GM18519 (cell line): ENCODE data around the gene TSEN15.
"Not testable (repeated sequence)": the region's sequence is repeated elsewhere in the genome, so short reads cannot be mapped to it uniquely, and the experiment has no call there.

ENCODE experiments used
- ATAC-seq: cut with Tn5 transposase; IDR thresholded peaks from one replicate; pipeline ENCODE4 v1.9.1; 2021; ENCODE audit warnings: mild to moderate bottlenecking, moderate library complexity; ENCODE audit not compliant: unreplicated experiment, low FRiP score

The TSEN15 gene

DNA sequence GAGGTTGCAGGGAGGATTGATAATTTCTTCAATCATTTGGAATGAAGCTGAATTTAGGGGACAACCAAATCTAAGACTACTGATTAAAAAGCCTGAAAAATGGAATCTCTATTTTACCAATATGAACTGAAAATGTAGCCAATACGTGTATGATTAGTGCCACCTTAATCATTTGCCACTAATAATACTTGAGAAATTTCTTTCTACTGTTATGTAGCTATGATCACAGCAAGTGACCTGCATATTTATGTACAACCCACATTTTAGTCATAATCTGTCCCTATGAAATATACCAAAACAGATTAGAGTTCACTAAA, 20.5 kb upstream of the TSEN15 start:
- no peak for ATAC-seq

DNA sequence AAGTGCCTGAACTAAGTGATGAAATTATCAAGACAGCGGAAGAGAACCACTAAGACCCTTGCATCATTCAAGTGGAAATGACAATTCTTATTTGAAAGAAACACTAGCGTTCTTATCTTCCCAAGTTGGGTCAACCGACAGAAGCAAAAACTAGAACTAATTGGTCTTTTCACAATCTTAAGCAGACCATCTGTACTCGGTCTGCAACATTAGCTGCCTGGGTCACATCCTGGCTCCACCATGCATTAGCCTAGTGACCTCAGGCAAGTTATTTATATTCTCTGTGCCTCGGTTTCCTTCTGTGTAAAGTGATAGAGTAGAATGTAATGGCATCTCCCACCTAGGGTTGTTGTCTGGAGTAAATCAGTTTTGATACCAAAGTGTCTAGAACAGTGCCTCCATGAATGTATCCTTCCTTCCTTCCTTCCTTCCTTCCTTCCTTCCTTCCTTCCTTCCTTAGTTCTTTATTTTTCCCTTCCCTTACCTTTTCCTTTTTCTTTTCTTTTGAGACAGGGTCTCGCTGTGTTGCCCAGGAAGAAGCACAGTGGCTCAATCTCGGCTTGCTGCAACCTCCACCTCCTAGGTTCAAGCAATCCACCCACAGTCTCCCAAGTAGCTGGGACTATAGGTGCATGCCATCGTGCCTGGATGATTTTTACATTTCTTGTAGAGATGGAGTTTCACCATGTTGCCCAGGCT, 20.0 kb upstream of the TSEN15 start:
- ATAC-seq: no peak

DNA sequence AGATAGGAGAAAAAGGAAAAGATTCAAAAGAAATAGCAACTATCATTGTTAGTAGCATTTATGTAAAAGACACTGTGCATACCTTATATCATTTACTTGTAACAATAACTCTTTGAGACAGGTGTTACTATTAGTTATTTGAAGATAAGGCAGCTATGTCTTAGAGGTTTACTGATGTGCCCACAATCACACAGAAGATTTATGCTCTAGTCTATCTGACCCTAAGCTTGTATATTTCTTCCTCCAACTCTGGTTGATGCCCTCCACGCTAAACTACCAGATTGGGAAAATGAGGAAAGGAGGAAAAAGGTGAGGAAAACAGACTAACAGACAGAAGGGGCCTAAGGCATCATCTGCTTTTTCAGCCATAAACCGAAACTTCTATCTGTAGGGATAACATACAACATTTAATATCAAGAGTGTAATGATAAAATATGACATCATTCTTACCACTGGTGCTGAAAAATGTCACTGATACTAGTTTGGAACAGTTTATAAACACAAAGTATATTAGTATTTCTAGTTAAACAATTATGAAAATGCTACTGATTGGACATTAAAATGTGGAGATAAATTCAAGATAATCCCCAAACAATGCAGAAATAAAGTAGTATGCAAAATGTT, 19.1 kb upstream of the TSEN15 start:
- ATAC-seq: no peak

DNA sequence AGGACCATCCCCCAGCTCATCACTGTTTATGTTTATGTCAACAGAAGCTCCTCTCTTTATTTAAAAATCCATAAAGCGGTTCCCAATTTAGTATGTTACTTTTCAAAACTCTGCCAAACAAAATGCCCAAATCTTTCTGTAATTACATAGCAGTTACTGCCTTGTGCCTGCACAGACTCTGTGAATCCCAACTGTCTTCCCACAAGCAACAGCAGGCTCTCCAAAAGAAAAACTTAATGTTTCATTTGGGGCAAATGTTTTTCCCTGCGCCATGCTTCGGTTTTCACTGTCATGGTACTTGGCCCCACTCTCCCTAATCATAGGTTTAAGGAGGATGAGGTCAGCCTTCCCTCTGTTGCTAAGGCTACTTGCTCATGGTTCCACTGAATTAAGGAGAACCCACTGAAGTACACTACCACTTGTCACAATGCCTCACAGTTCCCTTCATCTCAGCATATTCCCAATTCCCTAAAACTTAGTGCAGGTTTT, 18.6 kb upstream of the TSEN15 start:
- ATAC-seq: no peak

DNA sequence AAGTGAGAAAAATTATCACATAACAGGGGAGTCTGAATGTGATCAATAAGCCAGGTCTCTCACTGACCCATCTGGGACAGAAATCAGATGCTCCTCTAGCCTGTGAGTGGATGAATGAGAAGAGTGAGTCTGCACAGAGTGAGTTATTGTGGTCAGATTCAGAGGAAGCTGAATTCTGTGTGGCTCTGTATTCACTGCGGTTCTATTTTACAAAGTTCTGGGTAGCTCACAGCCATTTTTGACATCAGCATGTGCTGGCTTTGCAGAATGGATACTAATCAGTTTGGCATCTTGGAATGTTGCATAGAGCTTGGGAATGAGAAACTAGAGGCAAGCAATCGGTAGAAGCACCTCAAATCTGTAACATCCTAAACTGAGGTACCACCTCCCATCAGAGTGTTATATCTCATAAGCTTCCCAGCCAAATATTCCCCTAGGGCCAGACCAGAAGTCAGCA, 17.8 kb upstream of the TSEN15 start:
- ATAC-seq: no peak

DNA sequence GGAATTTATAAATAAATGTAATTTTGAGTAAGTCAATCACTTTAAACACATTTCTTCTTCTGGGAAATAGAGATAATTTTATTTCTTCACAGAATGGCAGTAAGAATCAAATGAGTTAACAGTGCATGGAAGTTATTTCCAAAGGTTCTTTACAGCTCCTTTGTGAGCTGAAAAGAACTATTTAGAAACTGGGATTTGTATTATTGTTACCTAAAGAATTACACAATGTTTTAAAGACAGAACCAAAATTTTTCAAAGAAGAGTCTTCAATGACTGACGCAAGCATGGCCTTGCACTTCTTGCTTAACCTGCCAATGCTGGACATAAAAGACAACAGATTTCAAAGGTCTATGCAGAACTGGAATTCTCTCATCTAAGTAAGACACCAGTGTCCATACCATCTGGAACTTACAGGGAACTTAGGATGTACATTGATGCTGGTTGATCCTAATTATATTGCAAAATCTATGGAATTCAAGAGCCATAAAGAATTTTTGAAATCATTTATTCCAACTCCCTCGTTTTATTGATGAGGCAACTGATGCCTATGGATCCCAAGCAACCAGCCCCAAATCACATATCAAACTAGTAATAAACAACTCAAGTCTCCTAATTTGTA, 16.7 kb upstream of the TSEN15 start:
- ATAC-seq: no peak

DNA sequence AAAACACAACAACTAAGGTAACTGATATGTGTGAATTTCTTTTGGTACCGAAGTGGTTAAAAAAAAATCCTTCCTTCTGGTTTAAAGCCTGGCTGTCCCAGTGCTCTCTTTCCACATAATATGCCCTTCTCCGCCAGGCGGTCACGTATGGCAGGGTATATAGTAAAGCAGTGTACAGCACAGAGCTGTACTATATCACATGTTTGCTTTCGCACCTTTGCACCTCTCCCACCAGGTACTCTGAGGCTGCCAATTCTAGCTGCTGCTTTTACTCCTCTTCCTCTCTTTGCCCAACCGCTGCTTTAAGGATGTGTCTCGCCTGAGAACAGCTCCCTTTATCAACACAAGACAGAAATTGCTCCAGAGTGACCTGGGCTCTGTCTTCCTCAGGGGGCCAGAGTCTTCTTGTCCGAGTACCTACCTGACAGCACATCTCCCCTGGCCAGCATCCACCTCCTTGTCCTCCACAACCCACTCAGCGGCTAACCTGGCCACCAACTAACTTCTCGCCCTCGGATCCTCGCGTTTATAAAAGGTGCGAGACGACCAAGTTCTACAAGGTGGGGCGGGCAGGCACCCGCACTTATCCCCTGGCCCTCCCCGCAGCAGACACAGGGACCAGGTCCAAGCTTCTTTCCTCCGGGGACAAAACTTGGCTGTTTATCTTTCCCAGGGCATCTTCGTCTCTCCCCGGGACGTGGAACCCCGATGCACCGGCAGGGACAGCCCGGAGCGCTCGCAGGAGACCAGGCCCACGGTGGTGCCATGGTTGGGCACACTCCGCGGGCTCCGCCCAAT, 15.6 kb upstream of the TSEN15 start:
- ATAC-seq: no peak

DNA sequence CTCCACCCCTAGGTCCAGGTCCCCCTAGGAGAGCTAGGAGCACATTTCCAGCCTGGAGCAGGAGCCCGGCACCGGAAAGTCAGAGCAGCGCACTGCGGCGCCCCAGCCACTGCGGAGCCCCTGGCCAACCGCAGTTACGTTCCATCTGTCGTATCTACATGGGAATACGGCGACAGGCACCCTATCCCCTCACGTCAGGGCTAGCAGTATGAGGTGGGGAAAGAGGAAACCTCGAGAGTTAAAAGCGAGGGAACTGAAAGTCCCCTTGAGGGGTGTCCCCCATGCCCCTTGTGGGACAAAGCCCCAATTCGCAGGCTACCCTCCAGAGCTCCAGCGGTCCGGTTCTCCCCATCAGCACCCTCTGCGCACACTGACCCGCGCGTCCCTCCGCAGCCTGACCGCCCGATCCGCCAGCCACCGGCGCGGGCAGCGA, 15.0 kb upstream of the TSEN15 start:
- no peak for ATAC-seq

DNA sequence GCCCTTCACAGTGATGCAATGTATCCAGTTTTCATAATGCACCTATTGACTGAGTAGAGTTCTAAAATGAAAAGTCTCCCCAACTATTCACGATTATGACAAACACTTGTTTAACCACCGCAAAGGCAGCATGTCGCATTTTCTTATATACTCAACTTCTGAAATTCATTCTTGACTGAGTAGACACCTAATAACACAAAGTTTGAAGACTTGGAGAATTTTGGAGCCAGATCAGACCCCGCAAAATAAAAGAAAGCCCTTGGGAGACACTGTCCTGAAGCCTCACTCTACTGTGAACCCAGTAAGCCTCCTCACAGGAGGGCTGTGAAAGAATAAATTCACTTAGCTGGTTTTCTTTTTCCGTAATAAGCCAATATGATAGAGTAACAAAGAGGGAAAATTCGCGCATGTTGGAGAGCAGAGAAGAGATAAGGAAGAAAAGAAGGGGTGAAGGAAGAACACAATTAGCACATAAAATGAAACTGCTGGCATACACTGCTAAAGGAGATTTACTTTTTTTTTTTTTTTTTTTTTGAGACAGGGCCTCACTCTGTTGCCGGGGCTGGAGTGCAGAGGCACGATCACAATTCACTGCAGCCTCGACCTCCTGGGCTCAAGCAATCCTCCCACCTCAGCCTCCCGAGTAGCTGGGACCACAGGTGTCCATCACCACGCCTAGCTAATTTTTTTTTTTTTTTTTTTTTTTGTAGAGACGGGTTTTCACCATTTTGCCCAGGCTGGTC, 13.5 kb upstream of the TSEN15 start:
- no peak for ATAC-seq

DNA sequence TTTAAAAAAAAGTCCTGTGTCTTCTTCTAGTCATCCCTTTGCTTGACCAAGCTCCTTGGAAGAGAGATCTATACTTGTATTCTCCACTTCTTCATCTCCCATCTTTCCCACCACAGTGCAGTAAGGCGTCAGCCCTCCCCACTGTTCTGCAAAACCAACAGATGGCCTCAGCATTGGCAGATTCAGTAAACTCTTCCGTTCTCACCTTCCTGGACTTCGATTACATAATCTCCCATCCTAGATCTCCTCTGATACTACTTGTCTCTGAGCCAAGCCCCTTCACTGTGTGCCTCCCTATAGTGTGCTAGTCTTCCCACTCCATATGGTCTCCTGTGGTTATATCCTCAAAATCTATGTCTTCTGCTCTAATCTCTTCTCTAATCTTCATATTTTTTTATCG, 12.4 kb upstream of the TSEN15 start:
- ATAC-seq: no peak

DNA sequence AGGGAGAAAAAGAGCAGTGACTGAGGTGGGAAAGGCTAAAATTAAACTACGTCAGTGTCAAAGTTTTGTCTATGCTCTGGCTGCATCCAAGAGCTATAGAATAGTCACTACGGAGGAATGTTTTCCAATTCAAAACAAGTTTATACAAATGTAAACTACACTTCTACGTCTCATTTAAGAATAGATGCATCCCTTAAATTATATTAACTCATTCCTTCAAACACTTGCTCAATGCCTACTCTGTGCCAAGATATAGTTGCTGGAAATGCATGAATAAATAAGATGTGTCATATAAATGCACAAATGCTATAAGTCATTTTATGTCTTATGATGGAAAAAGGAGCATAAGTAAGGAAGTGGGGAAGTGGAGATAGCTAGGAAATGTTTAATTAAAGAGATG, 9.8 kb upstream of the TSEN15 start:
- no peak for ATAC-seq

DNA sequence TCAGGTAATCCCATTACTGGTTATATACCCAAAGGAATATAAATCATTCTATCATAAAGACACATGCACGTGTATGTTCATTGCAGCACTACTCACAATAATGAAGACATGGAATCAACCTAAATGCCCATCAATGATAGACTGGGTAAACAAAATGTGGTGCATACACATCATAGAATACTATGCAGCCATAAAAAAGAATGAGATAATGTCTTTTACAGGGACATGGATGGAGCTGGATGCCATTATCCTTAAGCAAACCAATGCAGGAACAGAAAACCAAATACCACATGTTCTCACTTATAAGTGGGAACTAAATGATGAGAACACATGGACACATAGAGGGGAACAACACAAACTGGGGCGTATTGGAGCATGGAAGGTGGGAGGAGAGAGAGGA, 8.2 kb upstream of the TSEN15 start:
- not testable (repeated sequence) for ATAC-seq

DNA sequence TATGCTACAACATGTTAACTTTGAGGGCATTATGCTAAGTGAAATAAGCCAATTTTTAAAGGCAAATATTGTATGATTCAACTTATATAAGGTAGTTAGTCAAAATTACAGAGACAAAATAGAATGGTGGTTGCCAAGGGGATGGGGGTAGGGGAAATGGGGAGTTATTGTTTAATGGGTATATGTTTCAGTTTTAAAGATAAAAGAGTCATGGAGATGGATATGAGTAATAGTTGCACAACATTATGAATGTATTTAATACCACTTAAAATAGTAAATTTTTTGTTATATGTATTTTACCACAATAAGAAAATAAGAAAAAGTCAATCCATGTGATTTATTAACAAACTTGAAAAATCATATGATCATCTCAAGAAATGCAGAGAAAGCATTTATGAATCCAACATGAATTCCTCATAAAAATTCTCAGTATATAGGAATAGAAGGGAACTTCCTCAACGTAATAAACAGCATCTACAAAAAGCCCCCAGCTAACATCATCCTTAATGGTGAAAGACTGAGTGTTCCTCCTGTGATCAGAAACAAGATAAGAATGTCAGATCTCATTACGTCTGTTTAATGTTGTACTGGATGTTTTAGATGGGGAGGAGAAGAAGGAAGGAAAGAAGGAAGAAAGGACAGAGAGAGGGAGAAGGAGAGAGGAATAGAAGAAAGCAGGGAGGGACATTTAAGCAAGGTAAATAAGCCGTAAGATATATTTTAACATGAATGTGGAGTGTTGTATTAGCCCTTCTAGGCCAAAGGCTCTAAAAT, 6.7 kb upstream of the TSEN15 start:
- ATAC-seq: no peak

DNA sequence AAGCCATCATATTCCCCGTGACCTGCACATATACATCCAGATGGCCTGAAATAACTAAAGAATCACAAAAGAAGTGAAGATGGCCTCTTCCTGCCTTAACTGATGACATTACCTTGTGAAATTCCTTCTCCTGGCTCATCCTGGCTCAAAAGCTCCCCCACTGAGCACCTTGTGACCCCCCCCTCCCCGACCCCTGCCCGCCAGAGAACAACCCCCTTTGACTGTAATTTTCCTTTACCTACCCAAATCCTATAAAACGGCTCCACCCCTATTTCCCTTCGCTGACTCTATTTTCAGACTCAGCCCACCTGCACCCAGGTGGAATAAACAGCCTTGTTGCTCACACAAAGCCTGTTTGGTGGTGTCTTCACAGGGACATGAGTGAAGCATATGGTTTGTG, 4.0 kb upstream of the TSEN15 start:
- not testable (repeated sequence) for ATAC-seq

DNA sequence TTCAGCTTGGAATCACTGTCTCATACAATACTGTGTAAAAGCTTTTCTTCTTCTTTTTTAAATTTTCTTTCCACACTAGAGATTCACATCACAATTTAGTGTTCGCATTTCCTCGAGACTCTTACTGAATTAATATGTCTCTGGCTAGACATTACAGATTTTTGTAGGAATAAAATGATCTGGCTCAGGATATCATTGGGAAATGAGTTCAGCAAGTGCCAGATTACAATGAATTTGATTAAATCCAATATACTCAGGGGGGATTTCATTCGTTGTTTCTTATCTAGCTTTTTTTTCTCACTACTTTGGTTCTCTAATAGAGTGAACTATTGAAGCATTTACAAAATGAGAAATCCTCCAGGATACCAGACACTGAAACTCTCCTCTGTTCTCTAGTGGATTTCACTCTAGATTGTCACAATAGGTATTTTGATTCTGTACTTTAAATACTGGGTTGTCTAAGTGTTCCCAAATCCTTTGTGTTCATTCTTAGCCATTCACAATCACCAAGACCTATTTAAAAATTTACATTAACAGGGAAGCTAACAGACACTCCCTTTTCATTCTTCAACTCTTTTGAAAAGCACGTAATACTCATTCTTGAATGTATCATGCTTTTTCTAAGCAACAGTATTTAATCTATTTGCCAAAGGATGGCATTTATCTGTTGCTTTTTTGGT, 2.8 kb upstream of the TSEN15 start:
- ATAC-seq: no peak

DNA sequence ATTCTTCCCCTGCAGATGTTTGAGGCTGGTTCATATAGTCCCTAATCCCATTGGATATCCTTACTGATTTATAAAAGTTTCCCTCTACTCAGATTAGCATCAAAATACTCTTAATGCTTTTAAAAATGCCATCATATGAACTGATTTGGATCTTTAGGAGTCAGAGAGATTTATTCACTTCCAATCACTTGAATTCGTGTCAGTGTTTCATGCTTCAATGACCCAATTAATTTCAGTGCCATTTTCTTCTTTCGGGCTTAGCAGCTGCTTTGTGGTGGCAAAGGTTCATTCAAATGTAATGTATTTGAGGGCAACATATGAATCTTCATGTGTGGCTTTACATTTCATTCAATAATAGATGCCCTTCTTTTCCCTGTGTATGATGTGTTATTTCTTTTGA, 2.2 kb upstream of the TSEN15 start:
- no peak for ATAC-seq

DNA sequence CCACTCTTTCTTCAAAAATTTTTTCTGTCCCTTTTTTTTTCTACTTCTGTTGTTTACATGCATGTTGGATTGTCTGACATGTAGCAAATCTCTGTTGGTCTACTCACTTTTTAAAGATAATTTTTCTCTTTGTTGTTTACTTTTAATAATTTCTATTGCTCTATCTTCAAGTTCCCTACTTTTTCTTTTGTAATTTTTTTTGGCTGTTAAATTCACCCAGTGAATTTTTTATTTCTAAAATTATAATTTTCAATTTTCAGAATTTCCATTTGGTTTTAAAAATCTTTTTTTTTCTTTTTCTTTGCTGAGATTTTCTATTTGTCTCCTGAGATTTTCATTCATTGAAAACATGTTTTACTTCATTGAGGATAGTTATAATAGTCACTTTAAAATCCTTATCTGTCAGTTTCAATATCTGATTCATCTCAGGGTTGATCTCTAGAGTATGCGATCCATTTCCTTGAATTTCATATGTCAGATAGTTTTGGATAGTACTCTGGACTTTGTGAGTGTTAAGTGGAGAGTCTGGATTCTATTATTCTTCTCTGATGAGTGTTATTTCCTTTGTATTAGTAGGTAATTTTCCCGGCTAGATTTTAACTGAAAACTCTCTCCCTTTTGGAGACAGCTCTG, 1.6 kb upstream of the TSEN15 start:
- ATAC-seq: no peak

DNA sequence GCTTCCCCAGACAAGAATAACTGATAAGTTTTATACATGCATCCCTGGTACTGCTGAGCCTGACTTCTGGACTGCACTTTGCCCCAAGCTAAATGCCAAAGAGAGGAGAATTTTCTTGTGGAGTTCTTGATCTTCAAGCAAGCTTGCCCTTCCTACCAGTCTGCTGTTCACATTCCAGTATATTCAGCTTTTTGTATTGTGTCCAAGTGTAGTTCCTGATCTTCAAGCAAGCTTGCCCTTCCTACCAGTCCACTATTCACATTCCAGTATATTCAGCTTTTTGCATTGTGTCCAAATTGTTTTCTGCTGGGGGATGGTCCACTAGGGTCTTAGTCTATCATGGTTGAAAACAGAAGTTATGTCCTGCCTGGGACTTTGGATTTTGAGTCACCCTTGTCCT, 894 bp upstream of the TSEN15 start:
- ATAC-seq: no peak

DNA sequence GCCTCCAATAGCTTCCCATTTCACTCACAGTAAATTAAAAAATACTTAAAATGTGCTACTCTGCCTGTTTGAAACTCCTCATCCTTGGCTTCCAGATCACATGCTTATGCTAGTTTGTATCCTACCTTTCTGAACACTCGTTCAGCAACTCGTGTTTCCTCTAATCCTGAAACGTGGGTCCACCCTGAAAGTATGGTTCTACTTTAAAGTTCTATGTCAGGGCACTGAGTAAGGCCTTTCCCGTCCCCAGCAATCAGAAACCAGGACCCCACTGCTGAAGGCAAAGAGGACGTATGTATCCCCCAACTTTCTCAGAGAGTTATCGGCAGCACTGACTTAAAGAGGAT, 419 bp upstream of the TSEN15 start:
- no peak for ATAC-seq
